HG03159 (cell line): Measurements from ENCODE around the gene P2RY4.
"Not testable (repeated sequence)": the region's sequence is repeated elsewhere in the genome, so short reads cannot be mapped to it uniquely, and the experiment has no call there.

Experiments
- ATAC-seq: cut with Tn5 transposase; IDR thresholded peaks from one replicate; pipeline ENCODE4 v1.9.1; 2021; ENCODE audit warnings: mild to moderate bottlenecking, moderate library complexity; ENCODE audit not compliant: unreplicated experiment

Gene P2RY4

GRCh38 chrX:70244881-70245280, 15.1 kb downstream of the P2RY4 start:
- ATAC-seq: no peak

GRCh38 chrX:70243601-70244000, 16.4 kb downstream of the P2RY4 start:
- not testable (repeated sequence) for ATAC-seq

- ATAC-seq: no peak
Measured at GRCh38 chrX:70241501-70241900, 18.5 kb downstream of the P2RY4 start.

- no peak for ATAC-seq
Measured at GRCh38 chrX:70240751-70241150, 19.3 kb downstream of the P2RY4 start.

- ATAC-seq: no peak
Measured at GRCh38 chrX:70234355-70234754, 25.6 kb downstream of the P2RY4 start, which contains the start of gene AWAT1. Gene AWAT1, plus strand, starts transcription at chrX:70234655. Its CDS starts 41 bp downstream, at chrX:70234696.

GRCh38 chrX:70231666-70232065, 28.3 kb downstream of the P2RY4 start:
- no peak for ATAC-seq

GRCh38 chrX:70226687-70227086, 33.3 kb downstream of the P2RY4 start:
- no peak for ATAC-seq

GRCh38 chrX:70226048-70226447, 34.0 kb downstream of the P2RY4 start:
- ATAC-seq: no peak

- no peak for ATAC-seq
Measured at GRCh38 chrX:70219938-70220764, 39.9 kb downstream of the P2RY4 start.

- not testable (repeated sequence) for ATAC-seq
Measured at GRCh38 chrX:70209570-70209969, 50.4 kb downstream of the P2RY4 start.

- no peak for ATAC-seq
Measured at GRCh38 chrX:70208479-70208878, 51.5 kb downstream of the P2RY4 start.
